Breast epithelium (tissue), 4 donors: ENCODE measurements around the gene RAB44. TPM values are rescaled to one million over a fixed set of nuclear protein-coding genes. Genes with fewer than 3 reads are reported as not detected.

ENCODE experiments used
- DNase-seq, 2 donors: peaks; one replicate each; pipeline ENCODE4 v3.0.0-alpha.2; 2019; ENCODE audit warnings: low spot score in 2 of 2
- H3K27ac ChIP-seq, 2 donors: fragments of 200-600 bp; sonication (generic) in 1 of 2; one replicate each; pipeline ENCODE4 v1.5.1; 2016 to 2019; ENCODE audit warnings: mild to moderate bottlenecking in 1 of 2
- H3K27me3 ChIP-seq, 2 donors: fragments of 200-600 bp; sonication (generic) in 1 of 2; one replicate each; pipeline versions ENCODE4 v1.5.1 to v1.6.0; 2017 to 2019; ENCODE audit warnings: control low read depth in 1 of 2, mild to moderate bottlenecking in 1 of 2
- H3K36me3 ChIP-seq: fragments of 200-600 bp; one replicate; pipeline ENCODE4 v1.5.1; 2019
- H3K4me1 ChIP-seq, 2 donors: fragments of 200-600 bp; sonication (generic); one replicate each; pipeline ENCODE4 v1.5.1; 2016 to 2019; ENCODE audit warnings: control low read depth in 1 of 2
- H3K4me3 ChIP-seq, 3 donors: fragments of 200-600 bp; sonication (generic); 1 replicate in 2 of 3; 2 replicates in 1 of 3; pipeline ENCODE4 v1.5.1; 2016 to 2019; ENCODE audit warnings: mild to moderate bottlenecking in 3 of 3, moderate library complexity in 2 of 3
- H3K9me3 ChIP-seq, 2 donors: fragments of 200-600 bp; sonication (generic) in 1 of 2; one replicate each; pipeline ENCODE4 v1.5.1; 2016 to 2019; ENCODE audit warnings: control low read depth in 1 of 2
- POLR2A ChIP-seq: fragments of 450-650 bp; IDR thresholded peaks from one replicate; pipeline ENCODE4 v1.6.1; 2016; ENCODE audit warnings: antibody characterized with exemption, mild to moderate bottlenecking, moderate library complexity
- POLR2AphosphoS5 ChIP-seq, 3 donors: sonication (generic); formaldehyde crosslinking; IDR thresholded peaks; one replicate each; pipeline ENCODE4 v1.6.1; 2017; ENCODE audit warnings: antibody characterized with exemption in 3 of 3
- intact Hi-C: fragments of 100-400 bp; cut with DNase I; formaldehyde crosslinking; loops from one replicate; pipeline ENCODE4 v1.15.1; 2023; ENCODE audit warnings: low total_unique reads
- total RNA-seq, 3 donors: library from RNA; depleted of rRNA; stranded (reverse); fragments of >200 nt; gene quantifications; one replicate each; pipeline ENCODE4 v1.1.0, GENCODE V29; 2016
- TF ChIP-seq, protein P1 (sequence below), 3 donors: fragments of 450-650 bp; IDR thresholded peaks; one replicate each; pipeline ENCODE4 v1.5.1; 2016 to 2017; ENCODE audit warnings: antibody characterized with exemption in 3 of 3, mild to moderate bottlenecking in 3 of 3, moderate library complexity in 3 of 3

Gene RAB44
- total RNA-seq, 3 donors from 2014 or later = under 0.01 to 1.9 (median 0.29) TPM

- no peaks in the 10 kb centered on the region for H3K27me3 ChIP-seq
- no peaks in the 10 kb centered on the region for H3K9me3 ChIP-seq
- no peak for DNase-seq
- intact Hi-C loops = no loop called here
- no peaks in the 10 kb centered on the region for H3K4me1 ChIP-seq
- no peak overlapping the region for H3K27ac ChIP-seq
- H3K36me3 ChIP-seq = no peaks in the 10 kb centered on the region
- H3K4me3 ChIP-seq = no peak overlapping the region
- TF ChIP-seq, protein P1, sequence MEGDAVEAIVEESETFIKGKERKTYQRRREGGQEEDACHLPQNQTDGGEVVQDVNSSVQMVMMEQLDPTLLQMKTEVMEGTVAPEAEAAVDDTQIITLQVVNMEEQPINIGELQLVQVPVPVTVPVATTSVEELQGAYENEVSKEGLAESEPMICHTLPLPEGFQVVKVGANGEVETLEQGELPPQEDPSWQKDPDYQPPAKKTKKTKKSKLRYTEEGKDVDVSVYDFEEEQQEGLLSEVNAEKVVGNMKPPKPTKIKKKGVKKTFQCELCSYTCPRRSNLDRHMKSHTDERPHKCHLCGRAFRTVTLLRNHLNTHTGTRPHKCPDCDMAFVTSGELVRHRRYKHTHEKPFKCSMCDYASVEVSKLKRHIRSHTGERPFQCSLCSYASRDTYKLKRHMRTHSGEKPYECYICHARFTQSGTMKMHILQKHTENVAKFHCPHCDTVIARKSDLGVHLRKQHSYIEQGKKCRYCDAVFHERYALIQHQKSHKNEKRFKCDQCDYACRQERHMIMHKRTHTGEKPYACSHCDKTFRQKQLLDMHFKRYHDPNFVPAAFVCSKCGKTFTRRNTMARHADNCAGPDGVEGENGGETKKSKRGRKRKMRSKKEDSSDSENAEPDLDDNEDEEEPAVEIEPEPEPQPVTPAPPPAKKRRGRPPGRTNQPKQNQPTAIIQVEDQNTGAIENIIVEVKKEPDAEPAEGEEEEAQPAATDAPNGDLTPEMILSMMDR (IDR thresholded peaks at IDR 0.05) = no peak
- TF ChIP-seq POLR2A (no peak), POLR2AphosphoS5 (IDR thresholded peaks at IDR 0.05) (no peak)
Measured at GRCh38 chr6:36698871-36699271, 1.2 kb downstream of the RAB44 start.

DNA sequence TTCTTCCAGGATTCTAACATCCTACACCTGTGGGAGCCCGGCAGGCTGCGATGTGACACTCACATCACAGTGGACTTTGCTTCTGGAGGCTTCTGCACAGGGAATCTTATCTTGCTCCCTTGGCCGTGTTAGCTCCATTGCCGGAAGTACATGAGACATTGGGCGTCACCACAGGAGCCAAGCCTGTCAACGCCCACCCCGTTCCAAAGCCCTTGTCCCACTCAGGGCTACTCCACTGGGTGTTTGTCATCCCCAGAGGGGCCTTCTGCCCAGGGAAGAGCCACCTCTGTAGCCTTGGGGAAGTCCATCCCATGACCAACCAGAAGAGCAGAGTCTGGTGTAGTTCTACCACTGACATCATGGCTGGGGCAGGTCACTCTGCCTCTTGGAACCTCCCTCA lies 1.7 kb downstream of the RAB44 start:
- Histone ChIP-seq H3K4me1 (no peaks in the 10 kb centered on the region), H3K27me3 (no peaks in the 10 kb centered on the region), H3K27ac (no peak overlapping the region), H3K9me3 (no peaks in the 10 kb centered on the region), H3K36me3 (no peaks in the 10 kb centered on the region), H3K4me3 (no peak overlapping the region)
- intact Hi-C loops = no loop called here
- no peak for DNase-seq
- TF ChIP-seq POLR2AphosphoS5 (IDR thresholded peaks at IDR 0.05) = no peak

- TF ChIP-seq, protein P1 (IDR thresholded peaks at IDR 0.05) = no peak
- TF ChIP-seq POLR2A = no peak
- TF ChIP-seq POLR2AphosphoS5 (IDR thresholded peaks at IDR 0.05) = no peak
- H3K27ac ChIP-seq = no peak overlapping the region
- no peak for DNase-seq
Measured at GRCh38 chr6:36700071-36700812, 2.6 kb downstream of the RAB44 start.

GRCh38 chr6:36700831-36701230 lies 3.2 kb downstream of the RAB44 start:
- Histone ChIP-seq H3K9me3 (no peaks in the 10 kb centered on the region), H3K27me3 (no peaks in the 10 kb centered on the region), H3K4me3 (no peak overlapping the region), H3K4me1 (no peaks in the 10 kb centered on the region), H3K36me3 (no peaks in the 10 kb centered on the region), H3K27ac (no peak overlapping the region)
- no peak for TF ChIP-seq POLR2AphosphoS5 (IDR thresholded peaks at IDR 0.05)
- no peak for TF ChIP-seq POLR2A
- TF ChIP-seq, protein P1 (IDR thresholded peaks at IDR 0.05) = no peak
- intact Hi-C loops = no loop called here
- no peak for DNase-seq

More at GRCh38 chr6:36700071-36700812, 2.6 kb downstream of the RAB44 start:
- Histone ChIP-seq H3K27me3 (no peaks in the 10 kb centered on the region), H3K9me3 (no peaks in the 10 kb centered on the region), H3K4me3 (no peak overlapping the region), H3K4me1 (no peaks in the 10 kb centered on the region), H3K36me3 (no peaks in the 10 kb centered on the region)
- intact Hi-C loops = no loop called here

DNA sequence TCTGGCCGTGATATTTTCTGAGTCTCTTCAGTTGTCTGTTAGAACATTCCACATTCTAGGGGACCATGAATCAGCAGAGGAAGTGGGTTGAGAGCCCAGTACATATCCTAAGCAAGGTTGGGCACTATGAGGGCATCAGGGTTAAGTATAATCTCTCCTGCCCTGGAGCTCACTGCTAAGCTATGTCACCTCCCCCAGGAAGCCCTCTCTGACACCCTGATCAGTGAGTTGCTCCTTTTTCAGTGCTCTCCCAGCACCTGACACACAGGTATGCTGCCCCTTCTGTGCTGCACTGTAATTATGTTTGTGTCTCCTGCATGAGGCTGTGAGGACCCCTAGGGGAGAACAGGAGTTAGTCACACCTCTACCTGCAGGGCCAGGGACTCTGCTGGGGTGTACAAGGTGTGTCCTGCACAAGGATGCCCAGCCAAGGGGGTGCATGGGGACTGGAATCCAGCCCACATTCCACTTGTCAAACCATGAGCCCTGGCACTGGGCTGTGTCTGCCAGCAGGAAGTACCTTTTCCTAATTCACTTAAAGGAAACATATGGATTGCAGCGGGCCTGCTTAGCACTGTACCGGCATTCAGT lies 3.9 kb downstream of the RAB44 start:
- no peak for DNase-seq
- no peak overlapping the region for H3K4me3 ChIP-seq
- H3K27me3 ChIP-seq = no peaks in the 10 kb centered on the region
- H3K27ac ChIP-seq = no peak overlapping the region
- TF ChIP-seq, protein P1 (IDR thresholded peaks at IDR 0.05) = no peak
- no peak for TF ChIP-seq POLR2AphosphoS5 (IDR thresholded peaks at IDR 0.05)
- TF ChIP-seq POLR2A = no peak
- H3K36me3 ChIP-seq = no peaks in the 10 kb centered on the region
- no peaks in the 10 kb centered on the region for H3K4me1 ChIP-seq
- no peaks in the 10 kb centered on the region for H3K9me3 ChIP-seq
- intact Hi-C loops = no loop called here
